ENCODE data around the gene LCN6.

DNA sequence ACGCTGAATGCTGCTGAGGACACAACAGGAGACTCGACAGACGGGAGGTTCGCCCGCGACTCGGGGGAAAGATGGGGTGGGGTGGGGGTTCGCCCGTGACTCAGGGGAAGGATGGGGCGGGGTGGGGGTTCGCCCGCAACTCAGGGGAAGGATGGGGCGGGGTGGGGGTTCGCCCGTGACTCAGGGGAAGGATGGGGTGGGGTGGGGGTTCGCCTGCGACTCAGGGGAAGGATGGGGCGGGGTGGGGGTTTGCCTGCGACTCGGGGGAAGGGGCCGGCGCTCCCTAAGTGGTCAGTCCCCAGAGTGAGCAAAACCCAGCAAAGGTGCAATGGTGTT is 2.2 kb downstream of the LCN6 start:
- TF ChIP-seq, protein P1, sequence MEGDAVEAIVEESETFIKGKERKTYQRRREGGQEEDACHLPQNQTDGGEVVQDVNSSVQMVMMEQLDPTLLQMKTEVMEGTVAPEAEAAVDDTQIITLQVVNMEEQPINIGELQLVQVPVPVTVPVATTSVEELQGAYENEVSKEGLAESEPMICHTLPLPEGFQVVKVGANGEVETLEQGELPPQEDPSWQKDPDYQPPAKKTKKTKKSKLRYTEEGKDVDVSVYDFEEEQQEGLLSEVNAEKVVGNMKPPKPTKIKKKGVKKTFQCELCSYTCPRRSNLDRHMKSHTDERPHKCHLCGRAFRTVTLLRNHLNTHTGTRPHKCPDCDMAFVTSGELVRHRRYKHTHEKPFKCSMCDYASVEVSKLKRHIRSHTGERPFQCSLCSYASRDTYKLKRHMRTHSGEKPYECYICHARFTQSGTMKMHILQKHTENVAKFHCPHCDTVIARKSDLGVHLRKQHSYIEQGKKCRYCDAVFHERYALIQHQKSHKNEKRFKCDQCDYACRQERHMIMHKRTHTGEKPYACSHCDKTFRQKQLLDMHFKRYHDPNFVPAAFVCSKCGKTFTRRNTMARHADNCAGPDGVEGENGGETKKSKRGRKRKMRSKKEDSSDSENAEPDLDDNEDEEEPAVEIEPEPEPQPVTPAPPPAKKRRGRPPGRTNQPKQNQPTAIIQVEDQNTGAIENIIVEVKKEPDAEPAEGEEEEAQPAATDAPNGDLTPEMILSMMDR (IDR thresholded peaks at IDR 0.05): no peak
- TF ChIP-seq POLR2A (IDR thresholded peaks at IDR 0.05): no peak
